Astrocyte (in vitro differentiated cells and primary cell): Measurements from ENCODE around the gene KCNJ11. TPM values are rescaled to one million over a fixed set of nuclear protein-coding genes. Genes with fewer than 3 reads are reported as not detected.
"Not testable (repeated sequence)": the region's sequence is repeated elsewhere in the genome, so short reads cannot be mapped to it uniquely, and the experiment has no call there.

ENCODE experiments used
- DNase-seq: peaks from one replicate; pipeline ENCODE4 v3.0.0-alpha.2; 2010; ENCODE audit warnings: low read depth
- FAIRE-seq: peaks from 2 replicates; lab custom pipeline; 2011; peaks lifted over from hg19 to GRCh38; lab: Jason Lieb, UNC
- H2AFZ ChIP-seq: 2 replicates; pipeline ENCODE4 v1.6.0; 2012; ENCODE audit warnings: low read depth, low read length, inconsistent platforms
- H3K27ac ChIP-seq: 2 replicates; pipeline ENCODE4 v1.5.1; 2011; ENCODE audit warnings: low read depth, low read length, inconsistent platforms
- H3K27me3 ChIP-seq: 2 replicates; pipeline ENCODE4 v1.6.0; 2011; ENCODE audit warnings: low read length, inconsistent platforms; ENCODE audit not compliant: insufficient read depth
- H3K36me3 ChIP-seq: 2 replicates; pipeline ENCODE4 v1.5.1; 2011; ENCODE audit warnings: low read length, inconsistent platforms; ENCODE audit not compliant: insufficient read depth
- H3K4me1 ChIP-seq: 2 replicates; pipeline ENCODE4 v1.5.1; 2011; ENCODE audit warnings: low read length, inconsistent platforms; ENCODE audit not compliant: insufficient read depth
- H3K4me2 ChIP-seq: 2 replicates; pipeline ENCODE4 v1.6.0; 2012; ENCODE audit warnings: low read length, inconsistent platforms
- H3K4me3 ChIP-seq: 2 replicates; pipeline ENCODE4 v1.5.1; 2011; ENCODE audit warnings: low read depth, mild to moderate bottlenecking, low read length, inconsistent platforms; ENCODE audit not compliant: insufficient read depth
- H3K79me2 ChIP-seq: 2 replicates; pipeline ENCODE4 v1.6.0; 2012; ENCODE audit warnings: mild to moderate bottlenecking, low read length, inconsistent platforms; ENCODE audit not compliant: insufficient read depth
- H3K9ac ChIP-seq: 2 replicates; pipeline ENCODE4 v1.6.0; 2012; ENCODE audit warnings: mild to moderate bottlenecking, low read length, inconsistent platforms
- H3K9me3 ChIP-seq: 2 replicates; pipeline ENCODE4 v1.5.1; 2012; ENCODE audit warnings: low read depth, mild to moderate bottlenecking, low read length, inconsistent platforms; ENCODE audit not compliant: insufficient read depth
- H4K20me1 ChIP-seq: 2 replicates; pipeline ENCODE4 v1.6.0; 2012; ENCODE audit warnings: low read length, inconsistent platforms; ENCODE audit not compliant: insufficient read depth
- H3K27ac Mint-ChIP-seq: one replicate; pipeline ENCODE4 v1.8.0; 2021; ENCODE audit warnings: mild to moderate bottlenecking, mixed read lengths; ENCODE audit not compliant: unreplicated experiment
- H3K27me3 Mint-ChIP-seq: one replicate; pipeline ENCODE4 v1.8.0; 2021; ENCODE audit warnings: low read depth, mixed read lengths; ENCODE audit not compliant: unreplicated experiment
- H3K36me3 Mint-ChIP-seq: one replicate; pipeline ENCODE4 v1.8.0; 2021; ENCODE audit warnings: low read depth, mixed read lengths; ENCODE audit not compliant: unreplicated experiment
- H3K4me1 Mint-ChIP-seq: one replicate; pipeline ENCODE4 v1.8.0; 2021; ENCODE audit warnings: low read depth, mixed read lengths; ENCODE audit not compliant: unreplicated experiment
- H3K4me3 Mint-ChIP-seq: one replicate; pipeline ENCODE4 v1.8.0; 2021; ENCODE audit warnings: mild to moderate bottlenecking, moderate library complexity, mixed read lengths; ENCODE audit not compliant: unreplicated experiment
- H3K9me3 Mint-ChIP-seq: one replicate; pipeline ENCODE4 v1.8.0; 2021; ENCODE audit warnings: mild to moderate bottlenecking, mixed read lengths; ENCODE audit not compliant: unreplicated experiment
- CTCF ChIP-seq: IDR thresholded peaks from 2 replicates; pipeline ENCODE4 v1.5.1; 2011; ENCODE audit warnings: low read depth, mild to moderate bottlenecking, inconsistent platforms, low read length, moderate library complexity; ENCODE audit not compliant: insufficient read depth
- EZH2 ChIP-seq: IDR thresholded peaks from 2 replicates; pipeline ENCODE4 v1.6.1; 2012; ENCODE audit warnings: mild to moderate bottlenecking, low read length, inconsistent platforms; ENCODE audit not compliant: insufficient read depth
- total RNA-seq: library from RNA; stranded (reverse); gene quantifications from 2 replicates; pipeline ENCODE4 v1.2.1, GENCODE V29; 2021

The KCNJ11 gene
- total RNA-seq, 1 donor from 2014 or later: 0.43 TPM

GRCh38 chr11:17428925-17429324 is 40.5 kb upstream of the KCNJ11 start:
- Mint-ChIP-seq H3K4me3 (no peak overlapping the region), H3K27ac (no peak overlapping the region), H3K9me3 (peaks cover 2% of the 10 kb centered on the region), H3K4me1 (no peaks in the 10 kb centered on the region), H3K36me3 (no peaks in the 10 kb centered on the region), H3K27me3 (peaks cover 27% of the 10 kb centered on the region)
- Histone ChIP-seq H3K9ac (no peak overlapping the region), H3K4me1 (no peaks in the 10 kb centered on the region), H3K27ac (no peak overlapping the region), H3K4me2 (no peak overlapping the region), H3K9me3 (no peaks in the 10 kb centered on the region), H4K20me1 (no peaks in the 10 kb centered on the region), H3K4me3 (no peak overlapping the region), H3K27me3 (no peaks in the 10 kb centered on the region), H3K36me3 (no peaks in the 10 kb centered on the region), H2AFZ (no peak overlapping the region), H3K79me2 (no peaks in the 10 kb centered on the region)
- FAIRE-seq (no peak), DNase-seq (no peak)
- TF ChIP-seq CTCF (no peak), EZH2 (no peak)

GRCh38 chr11:17428261-17428660 is 39.8 kb upstream of the KCNJ11 start:
- H3K27me3 Mint-ChIP-seq: peaks cover 29% of the 10 kb centered on the region
- H4K20me1 ChIP-seq: no peaks in the 10 kb centered on the region
- no peak overlapping the region for H2AFZ ChIP-seq
- H3K4me3 ChIP-seq: no peak overlapping the region
- TF ChIP-seq CTCF (no peak), EZH2 (no peak)
- H3K4me1 Mint-ChIP-seq: no peaks in the 10 kb centered on the region
- no peaks in the 10 kb centered on the region for H3K27me3 ChIP-seq
- H3K27ac Mint-ChIP-seq: no peak overlapping the region
- H3K9ac ChIP-seq: no peak overlapping the region
- DNase-seq (no peak), FAIRE-seq (no peak)
- H3K9me3 Mint-ChIP-seq: peaks cover 2% of the 10 kb centered on the region
- H3K9me3 ChIP-seq: no peaks in the 10 kb centered on the region
- H3K4me3 Mint-ChIP-seq: no peak overlapping the region
- no peak overlapping the region for H3K27ac ChIP-seq
- no peak overlapping the region for H3K4me2 ChIP-seq
- no peaks in the 10 kb centered on the region for H3K79me2 ChIP-seq
- H3K36me3 ChIP-seq: no peaks in the 10 kb centered on the region
- no peaks in the 10 kb centered on the region for H3K4me1 ChIP-seq
- no peaks in the 10 kb centered on the region for H3K36me3 Mint-ChIP-seq

- not testable (repeated sequence) for H3K9ac ChIP-seq, H3K4me1 Mint-ChIP-seq, H3K9me3 Mint-ChIP-seq
Measured at GRCh38 chr11:17426233-17426632, 37.8 kb upstream of the KCNJ11 start.

More at GRCh38 chr11:17426233-17426632, 37.8 kb upstream of the KCNJ11 start:
- H2AFZ ChIP-seq, H3K79me2 ChIP-seq, H3K4me2 ChIP-seq, DNase-seq, H3K9me3 ChIP-seq, H3K36me3 Mint-ChIP-seq, FAIRE-seq, H4K20me1 ChIP-seq, H3K4me1 ChIP-seq, H3K27me3 ChIP-seq, H3K4me3 Mint-ChIP-seq, H3K27ac ChIP-seq, H3K27ac Mint-ChIP-seq, H3K4me3 ChIP-seq, H3K36me3 ChIP-seq: not testable (repeated sequence)
- peaks cover 46% of the 10 kb centered on the region for H3K27me3 Mint-ChIP-seq
